NCI-H345 treated with DMSO at 0.1 percent for 48 hours (cell line): Measurements from ENCODE around the gene PCNX4.

Experiments used
- DNase-seq: peaks from one replicate; lab custom pipeline; 2025; ENCODE audit not compliant: unreplicated experiment; lab: John Stamatoyannopoulos, UW

PCNX4 gene

GRCh38 chr14:60204843-60205774, 113.4 kb downstream of the PCNX4 start:
- no peak for DNase-seq

- DNase-seq = no peak
Measured at GRCh38 chr14:60206249-60206670, 114.5 kb downstream of the PCNX4 start.

GRCh38 chr14:60206837-60207533, 115.3 kb downstream of the PCNX4 start:
- DNase-seq = no peak

- DNase-seq = no peak
Measured at GRCh38 chr14:60210703-60211102, 119.0 kb downstream of the PCNX4 start.

GRCh38 chr14:60211153-60211552, 119.4 kb downstream of the PCNX4 start:
- DNase-seq = no peak

GRCh38 chr14:60212503-60213371, 121.0 kb downstream of the PCNX4 start:
- DNase-seq = no peak

- DNase-seq = no peak
Measured at GRCh38 chr14:60214003-60214402, 122.3 kb downstream of the PCNX4 start.

GRCh38 chr14:60214415-60215126, 122.8 kb downstream of the PCNX4 start:
- no peak for DNase-seq

- DNase-seq = no peak
Measured at GRCh38 chr14:60215127-60215444, 123.4 kb downstream of the PCNX4 start.

GRCh38 chr14:60215520-60216420, 124.0 kb downstream of the PCNX4 start:
- DNase-seq = no peak

- DNase-seq = no peak
Measured at GRCh38 chr14:60217713-60218112, 126.0 kb downstream of the PCNX4 start.
